ENCODE results near the gene ZNF385C. TPM values are rescaled to one million over a fixed set of nuclear protein-coding genes. Genes with fewer than 3 reads are reported as not detected.

Gene ZNF385C
- total and polyA plus RNA-seq, 2 of the 13 experiments (the other 11 are each of a cell fraction or from before 2014, with no cell fraction given) = 2.3 to 6.1 TPM

DNA sequence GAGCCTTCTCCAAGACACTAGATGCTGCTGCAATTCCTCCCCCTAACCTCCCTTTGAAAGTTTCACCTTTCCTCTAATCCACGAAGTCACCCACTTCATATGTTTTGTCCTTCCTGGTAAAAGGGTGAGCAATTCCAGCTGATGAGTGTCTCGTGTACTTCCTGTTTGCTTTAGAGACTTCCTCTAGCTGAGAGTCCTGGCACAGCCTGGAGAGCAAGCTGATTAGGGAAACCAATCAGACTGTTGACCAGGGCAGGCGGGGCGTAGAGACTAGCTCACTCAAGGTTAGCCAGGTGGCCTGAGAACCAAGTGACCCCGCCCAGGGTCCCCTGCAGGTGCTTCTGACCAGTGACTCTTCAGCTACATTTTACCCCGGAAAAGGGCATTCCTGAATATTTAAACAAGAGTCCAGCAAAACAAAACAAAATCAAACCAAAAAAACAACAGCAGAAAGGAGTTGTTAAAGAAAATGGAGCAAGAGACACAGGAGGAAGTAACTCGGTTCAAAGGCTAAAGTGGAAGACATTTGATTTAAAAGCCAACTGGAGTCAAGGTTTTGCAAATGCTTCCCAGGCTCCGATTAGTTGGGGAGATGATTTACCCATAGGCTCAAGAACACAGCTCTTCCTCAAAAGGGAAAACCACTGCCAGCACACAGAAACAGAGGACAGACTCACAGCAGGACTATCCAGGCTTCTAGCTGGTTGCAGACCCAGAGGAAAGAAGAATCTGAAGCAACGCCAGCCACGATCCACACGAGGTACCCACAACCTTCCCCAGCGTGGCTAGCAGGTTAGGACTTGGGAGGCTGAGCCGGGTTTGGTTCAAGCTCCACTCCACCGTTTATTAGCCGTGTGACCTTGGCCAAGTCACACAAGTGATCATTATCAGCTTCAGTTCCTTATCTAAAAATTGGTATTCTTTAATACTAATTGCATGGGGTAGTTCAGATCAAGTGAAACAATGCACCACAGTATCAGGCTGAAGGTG, 37.7 kb upstream of the ZNF385C start (continued):
- TF ChIP-seq MEIS1 (CRISPR knock-in tag; IDR thresholded peaks at IDR 0.05; ENCODE audit: borderline replicate concordance) (no peak), BRF2 (CRISPR knock-in tag; IDR thresholded peaks at IDR 0.05) (no peak), NRL (CRISPR knock-in tag; IDR thresholded peaks at IDR 0.05; ENCODE audit: borderline replicate concordance) (no peak), ZNF501 (CRISPR knock-in tag; IDR thresholded peaks at IDR 0.05) (peak; percentile 23; the same call in 1 of the 2 replicates), ZNF564 (CRISPR knock-in tag; IDR thresholded peaks at IDR 0.05) (no peak), SOX13 (IDR thresholded peaks at IDR 0.05) (0 out of 2 replicates have a peak, but pooled peaks have one; percentile 29), SOX13 (CRISPR knock-in tag; conservative IDR thresholded peaks at IDR 0.05 in 1 of 2, IDR thresholded peaks at IDR 0.05 in 1 of 2) (peak in 1 of 2 experiments; percentile 66; a peak in 1 of 4 replicates), AFF4 (CRISPR knock-in tag; IDR thresholded peaks at IDR 0.05) (no peak), CBFB (CRISPR knock-in tag; IDR thresholded peaks at IDR 0.05) (0 out of 2 replicates have a peak, but pooled peaks have one; percentile 59), ZNF768 (CRISPR knock-in tag; IDR thresholded peaks at IDR 0.05) (no peak), ZNF709 (CRISPR knock-in tag; IDR thresholded peaks at IDR 0.05) (peak; percentile 63; the same call in 1 of the 2 replicates)
- TF ChIP-seq, protein P1, sequence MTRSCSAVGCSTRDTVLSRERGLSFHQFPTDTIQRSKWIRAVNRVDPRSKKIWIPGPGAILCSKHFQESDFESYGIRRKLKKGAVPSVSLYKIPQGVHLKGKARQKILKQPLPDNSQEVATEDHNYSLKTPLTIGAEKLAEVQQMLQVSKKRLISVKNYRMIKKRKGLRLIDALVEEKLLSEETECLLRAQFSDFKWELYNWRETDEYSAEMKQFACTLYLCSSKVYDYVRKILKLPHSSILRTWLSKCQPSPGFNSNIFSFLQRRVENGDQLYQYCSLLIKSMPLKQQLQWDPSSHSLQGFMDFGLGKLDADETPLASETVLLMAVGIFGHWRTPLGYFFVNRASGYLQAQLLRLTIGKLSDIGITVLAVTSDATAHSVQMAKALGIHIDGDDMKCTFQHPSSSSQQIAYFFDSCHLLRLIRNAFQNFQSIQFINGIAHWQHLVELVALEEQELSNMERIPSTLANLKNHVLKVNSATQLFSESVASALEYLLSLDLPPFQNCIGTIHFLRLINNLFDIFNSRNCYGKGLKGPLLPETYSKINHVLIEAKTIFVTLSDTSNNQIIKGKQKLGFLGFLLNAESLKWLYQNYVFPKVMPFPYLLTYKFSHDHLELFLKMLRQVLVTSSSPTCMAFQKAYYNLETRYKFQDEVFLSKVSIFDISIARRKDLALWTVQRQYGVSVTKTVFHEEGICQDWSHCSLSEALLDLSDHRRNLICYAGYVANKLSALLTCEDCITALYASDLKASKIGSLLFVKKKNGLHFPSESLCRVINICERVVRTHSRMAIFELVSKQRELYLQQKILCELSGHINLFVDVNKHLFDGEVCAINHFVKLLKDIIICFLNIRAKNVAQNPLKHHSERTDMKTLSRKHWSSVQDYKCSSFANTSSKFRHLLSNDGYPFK (CRISPR knock-in tag; IDR thresholded peaks at IDR 0.05; ENCODE audit: borderline replicate concordance) = no peak
- TF ChIP-seq, protein P2, sequence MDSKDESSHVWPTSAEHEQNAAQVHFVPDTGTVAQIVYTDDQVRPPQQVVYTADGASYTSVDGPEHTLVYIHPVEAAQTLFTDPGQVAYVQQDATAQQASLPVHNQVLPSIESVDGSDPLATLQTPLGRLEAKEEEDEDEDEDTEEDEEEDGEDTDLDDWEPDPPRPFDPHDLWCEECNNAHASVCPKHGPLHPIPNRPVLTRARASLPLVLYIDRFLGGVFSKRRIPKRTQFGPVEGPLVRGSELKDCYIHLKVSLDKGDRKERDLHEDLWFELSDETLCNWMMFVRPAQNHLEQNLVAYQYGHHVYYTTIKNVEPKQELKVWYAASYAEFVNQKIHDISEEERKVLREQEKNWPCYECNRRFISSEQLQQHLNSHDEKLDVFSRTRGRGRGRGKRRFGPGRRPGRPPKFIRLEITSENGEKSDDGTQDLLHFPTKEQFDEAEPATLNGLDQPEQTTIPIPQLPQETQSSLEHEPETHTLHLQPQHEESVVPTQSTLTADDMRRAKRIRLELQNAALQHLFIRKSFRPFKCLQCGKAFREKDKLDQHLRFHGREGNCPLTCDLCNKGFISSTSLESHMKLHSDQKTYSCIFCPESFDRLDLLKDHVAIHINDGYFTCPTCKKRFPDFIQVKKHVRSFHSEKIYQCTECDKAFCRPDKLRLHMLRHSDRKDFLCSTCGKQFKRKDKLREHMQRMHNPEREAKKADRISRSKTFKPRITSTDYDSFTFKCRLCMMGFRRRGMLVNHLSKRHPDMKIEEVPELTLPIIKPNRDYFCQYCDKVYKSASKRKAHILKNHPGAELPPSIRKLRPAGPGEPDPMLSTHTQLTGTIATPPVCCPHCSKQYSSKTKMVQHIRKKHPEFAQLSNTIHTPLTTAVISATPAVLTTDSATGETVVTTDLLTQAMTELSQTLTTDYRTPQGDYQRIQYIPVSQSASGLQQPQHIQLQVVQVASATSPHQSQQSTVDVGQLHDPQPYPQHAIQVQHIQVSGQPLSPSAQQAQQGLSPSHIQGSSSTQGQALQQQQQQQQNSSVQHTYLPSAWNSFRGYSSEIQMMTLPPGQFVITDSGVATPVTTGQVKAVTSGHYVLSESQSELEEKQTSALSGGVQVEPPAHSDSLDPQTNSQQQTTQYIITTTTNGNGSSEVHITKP (CRISPR knock-in tag; IDR thresholded peaks at IDR 0.05; ENCODE audit: low read depth) = no peak; the same call in 1 of the 2 replicates
